Transverse colon (tissue), 3 donors: ENCODE measurements around the gene POTEJ.
"Not testable (repeated sequence)": the region's sequence is repeated elsewhere in the genome, so short reads cannot be mapped to it uniquely, and the experiment has no call there.

Experiments used
- POLR2A ChIP-seq: fragments of 450-650 bp; IDR thresholded peaks from one replicate; pipeline ENCODE4 v1.6.1; 2016; ENCODE audit warnings: antibody characterized with exemption, mild to moderate bottlenecking, moderate library complexity
- TF ChIP-seq, protein P1 (sequence below), 5 experiments: fragments of 200-600 bp in 3 of 5; fragments of 450-650 bp in 2 of 5; sonication (generic) in 3 of 5; IDR thresholded peaks; 1 replicate in 2 of 5; 2 replicates in 3 of 5; pipeline ENCODE4 v1.5.1; 2016 to 2017; ENCODE audit warnings: antibody characterized with exemption in 5 of 5, inconsistent platforms in 3 of 5, mild to moderate bottlenecking in 2 of 5, moderate library complexity in 1 of 5

DNA sequence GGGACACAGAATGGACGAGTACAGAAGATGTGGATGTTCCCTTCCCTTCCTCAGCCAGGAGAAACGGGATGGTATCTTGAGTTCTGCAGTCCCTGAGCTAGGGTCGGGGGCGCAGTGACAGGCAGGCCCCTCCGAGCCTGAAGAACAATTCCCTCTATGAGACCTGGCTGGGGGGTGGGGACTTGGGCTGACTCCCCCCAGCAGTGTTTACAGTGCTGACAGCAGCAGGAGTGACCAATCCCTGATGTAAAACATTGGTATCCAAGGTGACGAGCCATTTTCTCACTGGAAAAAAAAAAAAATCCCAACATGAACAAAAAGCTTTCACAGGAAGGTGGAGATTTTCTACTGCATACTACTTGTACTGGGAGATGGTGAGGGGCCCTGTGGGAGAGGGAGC is 11.8 kb upstream of the POTEJ start, which contains the start of gene CFC1:
- TF ChIP-seq, protein P1, sequence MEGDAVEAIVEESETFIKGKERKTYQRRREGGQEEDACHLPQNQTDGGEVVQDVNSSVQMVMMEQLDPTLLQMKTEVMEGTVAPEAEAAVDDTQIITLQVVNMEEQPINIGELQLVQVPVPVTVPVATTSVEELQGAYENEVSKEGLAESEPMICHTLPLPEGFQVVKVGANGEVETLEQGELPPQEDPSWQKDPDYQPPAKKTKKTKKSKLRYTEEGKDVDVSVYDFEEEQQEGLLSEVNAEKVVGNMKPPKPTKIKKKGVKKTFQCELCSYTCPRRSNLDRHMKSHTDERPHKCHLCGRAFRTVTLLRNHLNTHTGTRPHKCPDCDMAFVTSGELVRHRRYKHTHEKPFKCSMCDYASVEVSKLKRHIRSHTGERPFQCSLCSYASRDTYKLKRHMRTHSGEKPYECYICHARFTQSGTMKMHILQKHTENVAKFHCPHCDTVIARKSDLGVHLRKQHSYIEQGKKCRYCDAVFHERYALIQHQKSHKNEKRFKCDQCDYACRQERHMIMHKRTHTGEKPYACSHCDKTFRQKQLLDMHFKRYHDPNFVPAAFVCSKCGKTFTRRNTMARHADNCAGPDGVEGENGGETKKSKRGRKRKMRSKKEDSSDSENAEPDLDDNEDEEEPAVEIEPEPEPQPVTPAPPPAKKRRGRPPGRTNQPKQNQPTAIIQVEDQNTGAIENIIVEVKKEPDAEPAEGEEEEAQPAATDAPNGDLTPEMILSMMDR (IDR thresholded peaks at IDR 0.05) = not testable (repeated sequence)
- TF ChIP-seq POLR2A = not testable (repeated sequence)
